H1 (cell line): ENCODE results near the gene VARS2. TPM values are rescaled to one million over a fixed set of nuclear protein-coding genes. Genes with fewer than 3 reads are reported as not detected.

Experiments used
- CTBP2 ChIP-seq: IDR thresholded peaks from 2 replicates; pipeline ENCODE4 v1.7.0; 2011; ENCODE audit warnings: borderline replicate concordance, mild to moderate bottlenecking, moderate library complexity, mixed read lengths, low read length; ENCODE audit not compliant: insufficient read depth, insufficient read length
- EGR1 ChIP-seq: IDR thresholded peaks from 2 replicates; pipeline ENCODE4 v1.6.1; 2011; ENCODE audit warnings: low read depth, low read length, borderline replicate concordance
- GTF2F1 ChIP-seq: IDR thresholded peaks from 2 replicates; pipeline ENCODE4 v1.6.1; 2012; ENCODE audit warnings: low read depth, low read length, improper control_type of control experiment, borderline replicate concordance
- polyA plus RNA-seq, 7 experiments: library from polyadenylated mRNA; depleted of rRNA in 3 of 7; stranded (reverse) in 5 of 7; unstranded in 2 of 7; fragments of >200 nt in 5 of 7; fragments of 200-250 nt in 2 of 7; gene quantifications; 1 replicate in 5 of 7; 2 replicates in 1 of 7; 4 replicates in 1 of 7; pipeline versions ENCODE4 v1.2.1 to v1.2.3, GENCODE V29; 2011 to 2013; ENCODE audit warnings: missing spikeins in 2 of 7, mixed read lengths in 2 of 7
- total RNA-seq: library from RNA; stranded (reverse); fragmentation: NEBNext Ultra II Directional; extraction: Animal tissue kit (Norgen Biotek cat#: 25700); gene quantifications from 2 replicates; pipeline ENCODE4 v1.2.1, GENCODE V29; 2021
- TF ChIP-seq, protein P1 (sequence below): IDR thresholded peaks from 2 replicates; pipeline ENCODE4 v1.6.1; 2012; ENCODE audit warnings: low read length, inconsistent platforms

Gene VARS2
- total and polyA plus RNA-seq, 2 of the 8 experiments (the other 6 are each of a cell fraction or from before 2014, with no cell fraction given) = 26.8 to 47.7 TPM

DNA sequence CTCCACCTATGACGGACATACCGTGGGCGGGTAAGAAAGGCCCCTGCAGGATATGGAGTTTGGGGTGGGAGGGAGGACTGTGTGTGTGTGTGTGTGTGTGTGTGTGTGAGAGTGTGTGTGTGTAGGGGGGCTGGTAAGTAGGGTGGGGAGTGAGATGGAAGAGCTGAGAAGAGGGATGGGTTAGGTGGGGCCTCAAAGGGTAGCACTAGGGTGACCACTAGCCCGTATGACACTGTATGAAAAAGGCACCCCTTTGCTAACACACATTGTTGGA is 22.7 kb upstream of the VARS2 start (continued):
- TF ChIP-seq, protein P1, sequence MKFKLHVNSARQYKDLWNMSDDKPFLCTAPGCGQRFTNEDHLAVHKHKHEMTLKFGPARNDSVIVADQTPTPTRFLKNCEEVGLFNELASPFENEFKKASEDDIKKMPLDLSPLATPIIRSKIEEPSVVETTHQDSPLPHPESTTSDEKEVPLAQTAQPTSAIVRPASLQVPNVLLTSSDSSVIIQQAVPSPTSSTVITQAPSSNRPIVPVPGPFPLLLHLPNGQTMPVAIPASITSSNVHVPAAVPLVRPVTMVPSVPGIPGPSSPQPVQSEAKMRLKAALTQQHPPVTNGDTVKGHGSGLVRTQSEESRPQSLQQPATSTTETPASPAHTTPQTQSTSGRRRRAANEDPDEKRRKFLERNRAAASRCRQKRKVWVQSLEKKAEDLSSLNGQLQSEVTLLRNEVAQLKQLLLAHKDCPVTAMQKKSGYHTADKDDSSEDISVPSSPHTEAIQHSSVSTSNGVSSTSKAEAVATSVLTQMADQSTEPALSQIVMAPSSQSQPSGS = no peak
- TF ChIP-seq EGR1 = no peak
- TF ChIP-seq CTBP2 = no peak
- no peak for TF ChIP-seq GTF2F1
